Neural cell (in vitro differentiated cells): ENCODE results near the gene CAMK1D. TPM values are rescaled to one million over a fixed set of nuclear protein-coding genes. Genes with fewer than 3 reads are reported as not detected.

Experiments
- H2AFZ ChIP-seq: fragments of 200-600, 300-800 bp; sonication (generic), shearing (Covaris generic); 2 replicates; pipeline ENCODE4 v1.6.0; 2014; ENCODE audit warnings: low read depth, mild to moderate bottlenecking, antibody characterized with exemption, low read length, moderate library complexity
- H3F3A ChIP-seq: fragments of 200-600 bp; shearing (Covaris generic); 2 replicates; pipeline ENCODE4 v1.6.1; 2016; ENCODE audit warnings: mild to moderate bottlenecking, moderate library complexity, mixed read lengths, antibody characterized with exemption, low read length; ENCODE audit not compliant: insufficient read depth, poor library complexity, severe bottlenecking
- H3K27ac ChIP-seq: fragments of 200-600, 300-800 bp; sonication (generic), shearing (Covaris generic); 2 replicates; pipeline ENCODE4 v1.5.1; 2014; ENCODE audit warnings: mild to moderate bottlenecking, low read length, moderate library complexity
- H3K27me3 ChIP-seq: fragments of 300-800, 200-600 bp; sonication (generic), shearing (Covaris generic); 2 replicates; pipeline ENCODE4 v1.6.0; 2014; ENCODE audit warnings: mild to moderate bottlenecking, low read depth, low read length, moderate library complexity; ENCODE audit not compliant: insufficient read depth
- H3K36me3 ChIP-seq: fragments of 300-800, 200-600 bp; sonication (generic), shearing (Covaris generic); 2 replicates; pipeline ENCODE4 v1.5.1; 2014; ENCODE audit warnings: mild to moderate bottlenecking, antibody characterized with exemption, low read length, moderate library complexity; ENCODE audit not compliant: insufficient read depth
- H3K4me2 ChIP-seq: fragments of 300-800, 200-600 bp; sonication (generic), shearing (Covaris generic); 2 replicates; pipeline ENCODE4 v1.6.0; 2014; ENCODE audit warnings: mild to moderate bottlenecking, low read length
- H3K4me3 ChIP-seq: fragments of 300-800, 200-600 bp; sonication (generic), shearing (Covaris generic); 2 replicates; pipeline ENCODE4 v1.5.1; 2014; ENCODE audit warnings: mild to moderate bottlenecking, low read length, moderate library complexity
- H3K79me2 ChIP-seq: fragments of 200-600 bp; shearing (Covaris generic); replicated peaks from 2 replicates; pipeline ENCODE4 v1.6.0; 2014; ENCODE audit warnings: mild to moderate bottlenecking, low read length, moderate library complexity; ENCODE audit not compliant: insufficient read depth
- H3K9ac ChIP-seq: fragments of 300-800, 200-600 bp; sonication (generic), shearing (Covaris generic); 2 replicates; pipeline ENCODE4 v1.6.1; 2016; ENCODE audit warnings: mild to moderate bottlenecking, low read length, mixed read lengths
- H3K9me2 ChIP-seq: fragments of 200-600 bp; shearing (Covaris generic); 2 replicates; pipeline ENCODE4 v1.6.1; 2016; ENCODE audit warnings: mild to moderate bottlenecking, low read length, mixed read lengths; ENCODE audit not compliant: insufficient read depth
- H3K9me3 ChIP-seq: fragments of 200-600, 300-800 bp; sonication (generic), shearing (Covaris generic); 2 replicates; pipeline ENCODE4 v1.6.1; 2016; ENCODE audit warnings: mild to moderate bottlenecking, mixed run types, low read length, moderate library complexity, mixed read lengths
- H4K20me1 ChIP-seq: fragments of 200-600 bp; shearing (Covaris generic); 2 replicates; pipeline ENCODE4 v1.6.1; 2016; ENCODE audit warnings: mild to moderate bottlenecking, mixed run types; ENCODE audit not compliant: insufficient read depth
- CTCF ChIP-seq: fragments of 450-650 bp; IDR thresholded peaks from 2 replicates; pipeline ENCODE4 v1.5.1; 2014; ENCODE audit warnings: antibody characterized with exemption, mild to moderate bottlenecking, moderate library complexity; ENCODE audit not compliant: poor library complexity, severe bottlenecking
- EP300 ChIP-seq: fragments of 450-650 bp; conservative IDR thresholded peaks from 2 replicates; pipeline ENCODE4 v1.6.1; 2014; ENCODE audit warnings: antibody characterized with exemption, mild to moderate bottlenecking, moderate library complexity; ENCODE audit not compliant: poor library complexity, severe bottlenecking
- EZH2 ChIP-seq: fragments of 200-600, 300-800 bp; shearing (Covaris generic), sonication (generic); IDR thresholded peaks from 2 replicates; pipeline ENCODE4 v1.6.1; 2014; ENCODE audit warnings: antibody characterized with exemption, low read length, borderline replicate concordance, mild to moderate bottlenecking; ENCODE audit not compliant: insufficient read depth, poor library complexity, severe bottlenecking
- MXI1 ChIP-seq: fragments of 450-650 bp; conservative IDR thresholded peaks from 2 replicates; pipeline ENCODE4 v1.6.1; 2014; ENCODE audit warnings: antibody characterized with exemption, mild to moderate bottlenecking; ENCODE audit not compliant: poor library complexity, severe bottlenecking
- POLR2AphosphoS5 ChIP-seq: IDR thresholded peaks from 2 replicates; pipeline ENCODE4 v1.6.1; 2012
- RAD21 ChIP-seq: fragments of 450-650 bp; conservative IDR thresholded peaks from 2 replicates; pipeline ENCODE4 v1.6.1; 2014; ENCODE audit warnings: antibody characterized with exemption, mild to moderate bottlenecking, moderate library complexity
- REST ChIP-seq: IDR thresholded peaks from 2 replicates; pipeline ENCODE4 v1.6.1; 2012; ENCODE audit warnings: borderline replicate concordance
- SMC3 ChIP-seq: fragments of 450-650 bp; conservative IDR thresholded peaks from 2 replicates; pipeline ENCODE4 v1.6.1; 2014; ENCODE audit warnings: antibody characterized with exemption, mild to moderate bottlenecking, moderate library complexity; ENCODE audit not compliant: poor library complexity
- TAF1 ChIP-seq: IDR thresholded peaks from 2 replicates; pipeline ENCODE4 v1.6.1; 2012; ENCODE audit warnings: low read depth
- polyA plus RNA-seq: library from polyadenylated mRNA; depleted of rRNA; stranded (reverse); fragments of >200 nt; gene quantifications from 2 replicates; pipeline ENCODE4 v1.2.3, GENCODE V29; 2014

The CAMK1D gene
- polyA plus RNA-seq, 1 donor from 2014 or later: 13.8 TPM

- Histone ChIP-seq H3K9ac (no peak overlapping the region), H3K9me3 (no peaks in the 10 kb centered on the region), H3K4me2 (no peak overlapping the region), H3K4me3 (no peak overlapping the region), H3K27ac (no peak overlapping the region), H3F3A (no peaks in the 10 kb centered on the region), H2AFZ (no peak overlapping the region), H4K20me1 (no peaks in the 10 kb centered on the region), H3K27me3 (no peaks in the 10 kb centered on the region), H3K36me3 (no peaks in the 10 kb centered on the region), H3K9me2 (no peaks in the 10 kb centered on the region), H3K79me2 (no peaks in the 10 kb centered on the region)
- no peak for TF ChIP-seq TAF1
- no peak for TF ChIP-seq MXI1
- no peak for TF ChIP-seq RAD21
- no peak for TF ChIP-seq CTCF
- TF ChIP-seq POLR2AphosphoS5: no peak
- TF ChIP-seq SMC3: no peak
- TF ChIP-seq EP300: no peak
- TF ChIP-seq REST: no peak
- TF ChIP-seq EZH2: no peak
These were observed 340.5 kb downstream of the CAMK1D start for GRCh38 chr10:12689893-12690292.

GRCh38 chr10:12690525-12691126, 341.3 kb downstream of the CAMK1D start:
- Histone ChIP-seq H3K4me2 (no peak overlapping the region), H3F3A (no peaks in the 10 kb centered on the region), H3K79me2 (no peaks in the 10 kb centered on the region), H4K20me1 (no peaks in the 10 kb centered on the region), H3K4me3 (no peak overlapping the region), H3K27me3 (no peaks in the 10 kb centered on the region), H3K9ac (no peak overlapping the region), H3K9me2 (no peaks in the 10 kb centered on the region), H2AFZ (no peak overlapping the region), H3K36me3 (no peaks in the 10 kb centered on the region), H3K9me3 (no peaks in the 10 kb centered on the region), H3K27ac (no peak overlapping the region)
- TF ChIP-seq MXI1 (no peak), TAF1 (no peak), SMC3 (no peak), RAD21 (no peak), EZH2 (no peak), REST (no peak), POLR2AphosphoS5 (no peak), CTCF (no peak), EP300 (no peak)
